ENCODE results near the gene VPS37D. TPM values are rescaled to one million over a fixed set of nuclear protein-coding genes. Genes with fewer than 3 reads are reported as not detected.

VPS37D gene
- total RNA-seq, 1 donor from 2014 or later, result 9.8 TPM

- Mint-ChIP-seq H3K36me3 (ENCODE audit: low read depth, unreplicated experiment) (peaks cover 11% of the 10 kb centered on the region), H3K4me3 (ENCODE audit: unreplicated experiment) (no peak overlapping the region), H3K4me1 (ENCODE audit: unreplicated experiment) (no peaks in the 10 kb centered on the region), H3K9me3 (ENCODE audit: unreplicated experiment) (no peaks in the 10 kb centered on the region), H3K27ac (ENCODE audit: unreplicated experiment) (no peak overlapping the region), H3K27me3 (ENCODE audit: unreplicated experiment) (peaks cover 6% of the 10 kb centered on the region)
- DNase-seq (ENCODE audit: low spot score), result no peak
- TF ChIP-seq CTCF (IDR thresholded peaks at IDR 0.05; ENCODE audit: unreplicated experiment), result no peak
Observed at GRCh38 chr7:73704640-73705550, 37.3 kb downstream of the VPS37D start.

GRCh38 chr7:73705551-73705920 lies 37.9 kb downstream of the VPS37D start:
- peaks cover 6% of the 10 kb centered on the region for H3K27me3 Mint-ChIP-seq (ENCODE audit: unreplicated experiment)
- H3K27ac Mint-ChIP-seq (ENCODE audit: unreplicated experiment), result no peak overlapping the region
- peaks cover 11% of the 10 kb centered on the region for H3K36me3 Mint-ChIP-seq (ENCODE audit: low read depth, unreplicated experiment)
- H3K4me3 Mint-ChIP-seq (ENCODE audit: unreplicated experiment), result no peak overlapping the region
- no peak for DNase-seq (ENCODE audit: low spot score)
- no peaks in the 10 kb centered on the region for H3K9me3 Mint-ChIP-seq (ENCODE audit: unreplicated experiment)
- TF ChIP-seq CTCF (IDR thresholded peaks at IDR 0.05; ENCODE audit: unreplicated experiment), result no peak
- H3K4me1 Mint-ChIP-seq (ENCODE audit: unreplicated experiment), result no peaks in the 10 kb centered on the region

GRCh38 chr7:73706126-73707044 lies 38.8 kb downstream of the VPS37D start:
- no peak overlapping the region for H3K4me3 Mint-ChIP-seq (ENCODE audit: unreplicated experiment)
- no peak for TF ChIP-seq CTCF (IDR thresholded peaks at IDR 0.05; ENCODE audit: unreplicated experiment)
- peaks cover 6% of the 10 kb centered on the region for H3K27me3 Mint-ChIP-seq (ENCODE audit: unreplicated experiment)
- peaks cover 11% of the 10 kb centered on the region for H3K36me3 Mint-ChIP-seq (ENCODE audit: low read depth, unreplicated experiment)
- H3K9me3 Mint-ChIP-seq (ENCODE audit: unreplicated experiment), result no peaks in the 10 kb centered on the region
- DNase-seq (ENCODE audit: low spot score), result no peak
- H3K27ac Mint-ChIP-seq (ENCODE audit: unreplicated experiment), result no peak overlapping the region
- no peaks in the 10 kb centered on the region for H3K4me1 Mint-ChIP-seq (ENCODE audit: unreplicated experiment)

- Mint-ChIP-seq H3K4me3 (ENCODE audit: unreplicated experiment) (no peak overlapping the region), H3K27ac (ENCODE audit: unreplicated experiment) (no peak overlapping the region), H3K9me3 (ENCODE audit: unreplicated experiment) (no peaks in the 10 kb centered on the region), H3K4me1 (ENCODE audit: unreplicated experiment) (no peaks in the 10 kb centered on the region), H3K36me3 (ENCODE audit: low read depth, unreplicated experiment) (peaks cover 4% of the 10 kb centered on the region), H3K27me3 (ENCODE audit: unreplicated experiment) (peaks cover 8% of the 10 kb centered on the region)
- TF ChIP-seq CTCF (IDR thresholded peaks at IDR 0.05; ENCODE audit: unreplicated experiment), result no peak
- no peak for DNase-seq (ENCODE audit: low spot score)
Observed at GRCh38 chr7:73707045-73707631, 39.5 kb downstream of the VPS37D start.

All from endothelial cell (in vitro differentiated cells).